HUES6 (cell line): ENCODE results near the gene ATP5PB.

Source experiments
- H3K27ac ChIP-seq: 2 replicates; pipeline ENCODE4 v1.7.0; 2013; ENCODE audit warnings: low read depth, mild to moderate bottlenecking, low read length, inconsistent platforms
- H3K27me3 ChIP-seq: 2 replicates; pipeline ENCODE4 v1.6.1; 2013; ENCODE audit warnings: low read length; ENCODE audit not compliant: control insufficient read depth, insufficient read depth
- H3K36me3 ChIP-seq: 2 replicates; pipeline ENCODE4 v1.6.1; 2013; ENCODE audit warnings: low read length; ENCODE audit not compliant: control insufficient read depth, insufficient read depth
- H3K4me1 ChIP-seq: 2 replicates; pipeline ENCODE4 v1.6.1; 2013; ENCODE audit warnings: low read length; ENCODE audit not compliant: control insufficient read depth, insufficient read depth
- H3K4me3 ChIP-seq: 2 replicates; pipeline ENCODE4 v1.5.1; 2013; ENCODE audit warnings: low read depth, low read length
- H3K9ac ChIP-seq: one replicate; pipeline ENCODE4 v1.6.1; 2013; ENCODE audit warnings: mild to moderate bottlenecking, low read length
- H3K9me3 ChIP-seq: 2 replicates; pipeline ENCODE4 v1.6.1; 2013; ENCODE audit warnings: low read depth, low read length; ENCODE audit not compliant: control insufficient read depth, insufficient read depth

ATP5PB gene

GRCh38 chr1:111419037-111419436, 30.2 kb upstream of the ATP5PB start:
- no peak overlapping the region for H3K4me3 ChIP-seq
- H3K27ac ChIP-seq = no peak overlapping the region
- no peaks in the 10 kb centered on the region for H3K9me3 ChIP-seq
- H3K9ac ChIP-seq = no peak overlapping the region
- no peaks in the 10 kb centered on the region; the same call in 1 of the 2 replicates for H3K36me3 ChIP-seq
- no peaks in the 10 kb centered on the region for H3K27me3 ChIP-seq
- peaks cover 10% of the 10 kb centered on the region; the same call in 1 of the 2 replicates for H3K4me1 ChIP-seq

DNA sequence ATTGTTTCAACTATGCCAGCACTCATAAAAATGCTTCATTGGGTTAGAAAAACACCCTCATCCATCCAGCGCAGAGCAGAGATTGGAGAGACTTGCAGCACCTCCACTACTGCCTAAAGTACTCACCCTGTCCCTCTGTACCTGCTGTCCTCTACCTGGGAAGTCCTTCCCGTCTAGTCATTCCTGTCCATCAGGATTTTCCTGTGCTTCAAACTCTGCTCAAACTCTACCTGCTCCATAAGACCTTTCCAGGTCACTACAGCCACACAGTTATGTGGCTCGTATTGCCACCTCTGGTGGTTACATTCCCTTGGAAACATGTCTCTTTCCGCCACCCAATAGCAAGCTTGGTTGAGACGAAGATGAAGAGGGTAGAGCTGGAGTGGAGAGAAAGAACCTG, 28.9 kb upstream of the ATP5PB start:
- Histone ChIP-seq H3K36me3 (no peaks in the 10 kb centered on the region), H3K9me3 (no peaks in the 10 kb centered on the region), H3K4me1 (peaks cover 10% of the 10 kb centered on the region; the same call in 1 of the 2 replicates), H3K9ac (no peak overlapping the region), H3K4me3 (no peak overlapping the region), H3K27ac (no peak overlapping the region), H3K27me3 (no peaks in the 10 kb centered on the region)

DNA sequence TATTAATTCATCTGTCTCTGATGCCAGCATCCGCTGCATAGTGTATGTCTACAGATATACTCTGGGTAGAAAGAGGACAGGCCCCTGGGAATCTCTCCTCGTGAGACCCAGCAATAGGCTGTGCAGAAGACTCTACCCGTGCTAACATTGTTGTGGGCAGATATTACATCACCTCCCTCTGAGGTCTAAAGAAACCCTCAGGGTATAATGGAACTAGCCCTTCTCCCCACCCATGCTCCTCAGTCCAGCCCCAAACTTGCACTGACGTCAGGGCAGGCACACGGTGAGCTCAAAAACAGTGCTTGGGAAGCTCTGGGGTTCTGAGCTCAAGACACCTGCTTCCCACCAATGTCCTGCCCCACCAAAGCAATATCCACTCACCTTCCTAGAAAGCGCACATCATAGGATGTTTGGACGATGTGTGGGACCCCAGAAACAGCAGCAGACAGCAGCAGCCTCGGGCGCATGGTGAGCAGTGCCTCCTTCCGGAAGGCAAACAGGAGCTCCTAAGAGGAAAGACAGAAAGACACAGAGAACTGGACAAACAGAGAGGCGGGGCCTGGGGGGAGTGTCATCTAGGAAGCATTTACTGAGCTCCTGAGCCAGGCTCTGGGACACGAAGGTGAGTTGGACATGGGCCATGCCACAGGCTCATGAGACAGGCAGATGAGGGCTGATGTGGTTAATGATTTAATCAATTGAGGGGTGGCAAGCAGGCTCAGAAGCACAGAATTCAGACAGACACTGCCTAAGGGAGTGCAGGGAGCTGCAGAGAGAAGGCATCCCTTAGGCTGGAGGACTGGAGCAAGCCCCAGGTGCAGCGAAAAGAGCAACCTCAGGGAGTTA, 26.5 kb upstream of the ATP5PB start:
- Histone ChIP-seq H3K27ac (no peak overlapping the region), H3K4me3 (no peak overlapping the region), H3K9me3 (no peaks in the 10 kb centered on the region), H3K27me3 (no peaks in the 10 kb centered on the region), H3K36me3 (no peaks in the 10 kb centered on the region), H3K4me1 (peaks cover 7% of the 10 kb centered on the region; the same call in 1 of the 2 replicates), H3K9ac (no peak overlapping the region)

DNA sequence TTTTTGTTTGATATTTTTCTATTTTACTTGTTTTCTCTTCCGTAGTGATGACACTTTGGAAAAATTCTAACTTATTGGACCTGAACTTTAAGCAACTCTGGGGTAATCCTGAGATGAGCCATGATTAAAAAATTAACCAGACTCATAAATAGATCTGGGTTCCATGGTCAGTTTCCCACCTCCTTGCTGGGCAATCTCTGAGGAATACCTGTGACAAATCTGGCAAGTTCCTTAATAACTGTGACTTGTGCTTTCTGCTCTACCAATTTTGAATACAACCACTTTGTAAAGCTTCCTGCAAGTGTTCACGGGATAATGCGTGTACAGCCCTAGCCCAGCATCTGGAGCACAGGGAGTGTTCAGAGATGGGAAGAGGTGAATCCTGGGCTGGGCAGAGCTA, 25.0 kb upstream of the ATP5PB start:
- no peak overlapping the region for H3K9ac ChIP-seq
- no peaks in the 10 kb centered on the region for H3K9me3 ChIP-seq
- H3K4me1 ChIP-seq = no peaks in the 10 kb centered on the region
- no peaks in the 10 kb centered on the region for H3K36me3 ChIP-seq
- H3K27ac ChIP-seq = no peak overlapping the region
- no peak overlapping the region for H3K4me3 ChIP-seq
- no peaks in the 10 kb centered on the region for H3K27me3 ChIP-seq

GRCh38 chr1:111436726-111437125, 12.5 kb upstream of the ATP5PB start:
- peaks cover 48% of the 10 kb centered on the region for H3K36me3 ChIP-seq
- no peak overlapping the region for H3K27ac ChIP-seq
- no peaks in the 10 kb centered on the region for H3K4me1 ChIP-seq
- no peak overlapping the region for H3K9ac ChIP-seq
- no peaks in the 10 kb centered on the region for H3K27me3 ChIP-seq
- H3K4me3 ChIP-seq = no peak overlapping the region
- no peaks in the 10 kb centered on the region for H3K9me3 ChIP-seq

DNA sequence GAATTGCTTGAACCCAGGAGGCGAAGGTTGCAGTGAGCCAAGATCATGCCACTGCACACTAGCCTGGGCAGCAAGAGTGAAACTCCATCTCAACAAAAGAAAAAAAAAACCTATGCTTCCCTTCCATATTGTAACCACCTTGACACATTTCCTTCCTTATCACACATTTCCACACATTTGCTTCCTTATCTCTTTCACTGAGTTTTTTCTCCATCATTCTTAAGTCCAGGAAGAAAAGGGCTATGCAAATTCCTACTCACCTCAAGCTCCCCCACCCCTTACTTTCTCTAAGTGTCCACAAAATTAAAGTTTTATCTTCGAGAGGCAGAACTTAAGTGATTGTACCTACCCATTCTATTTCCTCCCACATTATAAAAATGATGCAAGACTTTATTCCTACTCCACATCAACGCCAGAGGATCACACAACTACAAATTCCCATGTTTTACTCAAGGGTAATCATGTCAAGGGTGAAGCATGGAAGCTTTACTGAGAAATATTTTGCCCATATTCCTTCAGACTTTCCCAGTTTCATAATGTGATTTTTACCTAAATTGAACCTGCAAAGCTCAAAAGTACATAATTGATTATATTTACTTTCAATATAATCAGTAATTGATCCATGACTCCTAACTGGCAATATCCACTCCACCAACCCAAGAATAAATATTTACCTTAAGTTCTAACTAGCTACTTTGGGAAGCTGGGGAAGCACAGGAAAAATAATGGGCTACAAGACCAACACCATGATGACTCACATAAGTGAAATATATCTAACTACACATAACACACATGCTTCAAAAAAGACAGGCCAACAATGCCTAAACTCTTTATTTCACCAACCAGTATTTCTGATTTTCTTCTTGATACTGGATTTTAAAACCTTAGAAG, 9.6 kb upstream of the ATP5PB start:
- Histone ChIP-seq H3K4me3 (no peak overlapping the region), H3K9ac (no peak overlapping the region), H3K4me1 (no peaks in the 10 kb centered on the region), H3K27ac (no peak overlapping the region), H3K9me3 (no peaks in the 10 kb centered on the region), H3K36me3 (peaks cover 78% of the 10 kb centered on the region), H3K27me3 (no peaks in the 10 kb centered on the region)

- H3K9me3 ChIP-seq = no peaks in the 10 kb centered on the region
- H3K27me3 ChIP-seq = no peaks in the 10 kb centered on the region
- H3K27ac ChIP-seq = no peak overlapping the region
- no peak overlapping the region for H3K4me3 ChIP-seq
- peak overlapping the region; percentile 13 for H3K9ac ChIP-seq
- no peaks in the 10 kb centered on the region for H3K4me1 ChIP-seq
- H3K36me3 ChIP-seq = peaks cover 94% of the 10 kb centered on the region
Measured at GRCh38 chr1:111441573-111442192, 7.6 kb upstream of the ATP5PB start.

DNA sequence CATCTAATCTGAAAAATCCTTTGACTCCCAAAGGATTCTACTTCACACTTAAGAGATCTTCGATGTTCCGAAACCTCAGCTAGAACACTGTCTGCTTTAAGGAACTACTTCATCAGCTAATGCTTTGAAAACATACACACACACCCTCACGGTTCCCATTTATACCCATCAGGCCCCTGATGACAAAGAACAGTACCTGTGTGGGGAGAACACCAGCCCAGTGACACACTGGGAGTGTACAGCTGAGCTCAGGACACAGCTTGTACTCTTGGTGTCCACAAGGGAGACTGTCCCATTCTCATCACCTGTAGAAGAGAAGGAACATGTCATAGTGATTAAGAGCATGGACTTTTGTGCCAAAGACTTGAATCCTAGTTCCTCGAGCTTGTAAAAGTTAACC, 6.8 kb upstream of the ATP5PB start:
- Histone ChIP-seq H3K9ac (no peak overlapping the region), H3K4me3 (no peak overlapping the region), H3K9me3 (no peaks in the 10 kb centered on the region), H3K4me1 (peaks cover 2% of the 10 kb centered on the region; the same call in 1 of the 2 replicates), H3K36me3 (peaks cover 96% of the 10 kb centered on the region), H3K27ac (no peak overlapping the region), H3K27me3 (no peaks in the 10 kb centered on the region)

GRCh38 chr1:111444031-111444430, 5.2 kb upstream of the ATP5PB start:
- Histone ChIP-seq H3K9me3 (no peaks in the 10 kb centered on the region), H3K9ac (no peak overlapping the region), H3K4me3 (no peak overlapping the region), H3K27ac (no peak overlapping the region), H3K4me1 (peaks cover 6% of the 10 kb centered on the region; the same call in 1 of the 2 replicates), H3K27me3 (no peaks in the 10 kb centered on the region), H3K36me3 (peaks cover 83% of the 10 kb centered on the region)

DNA sequence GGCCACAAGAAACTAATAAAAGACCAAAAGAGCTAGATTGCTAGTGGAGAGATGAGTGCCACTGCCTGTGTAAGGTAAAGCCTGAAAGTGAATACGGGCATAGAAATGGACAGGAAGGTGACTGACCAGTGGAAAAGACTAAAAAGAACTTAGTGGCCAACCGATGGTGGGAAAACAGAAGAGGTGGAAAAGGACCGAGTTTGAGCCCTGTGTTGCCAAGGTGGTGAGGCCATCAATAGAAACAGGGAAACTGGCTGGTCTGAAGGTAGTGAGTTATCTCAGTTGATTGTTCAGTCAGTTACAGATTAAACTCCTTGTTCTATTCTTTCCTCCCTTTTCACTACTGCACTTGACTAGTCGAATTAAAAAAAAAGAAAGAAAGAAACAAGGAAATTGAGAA, 2.7 kb upstream of the ATP5PB start:
- peak overlapping the region; percentile 87; the same call in 1 of the 2 replicates for H3K4me3 ChIP-seq
- no peaks in the 10 kb centered on the region for H3K27me3 ChIP-seq
- no peak overlapping the region for H3K9ac ChIP-seq
- no peaks in the 10 kb centered on the region for H3K9me3 ChIP-seq
- H3K36me3 ChIP-seq = peaks cover 57% of the 10 kb centered on the region
- H3K27ac ChIP-seq = no peak overlapping the region
- H3K4me1 ChIP-seq = peaks cover 11% of the 10 kb centered on the region
